Tibial nerve (tissue), 4 donors: ENCODE data around the gene BUD13. TPM values are rescaled to one million over a fixed set of nuclear protein-coding genes. Genes with fewer than 3 reads are reported as not detected.

ENCODE experiments used
- DNase-seq, 2 donors: peaks; one replicate each; pipeline ENCODE4 v3.0.0-alpha.2; 2019; ENCODE audit warnings: low spot score in 2 of 2
- H3K27ac ChIP-seq, 4 donors: fragments of 200-600 bp; sonication (generic) in 3 of 4; one replicate each; pipeline ENCODE4 v1.5.1; 2017 to 2019; ENCODE audit warnings: mild to moderate bottlenecking in 1 of 4
- H3K27me3 ChIP-seq, 2 donors: fragments of 200-600 bp; sonication (generic) in 1 of 2; one replicate each; pipeline versions ENCODE4 v1.5.1 to v1.6.0; 2017 to 2019
- H3K36me3 ChIP-seq, 3 donors: fragments of 200-600 bp; sonication (generic); one replicate each; pipeline ENCODE4 v1.5.1; 2018 to 2019
- H3K4me1 ChIP-seq, 4 donors: fragments of 200-600 bp; sonication (generic) in 3 of 4; one replicate each; pipeline ENCODE4 v1.5.1; 2017 to 2019
- H3K4me3 ChIP-seq, 4 donors: fragments of 200-600 bp; sonication (generic) in 3 of 4; one replicate each; pipeline ENCODE4 v1.5.1; 2017 to 2019; ENCODE audit warnings: mild to moderate bottlenecking in 1 of 4, moderate library complexity in 1 of 4
- H3K9me3 ChIP-seq, 4 donors: fragments of 200-600 bp; sonication (generic) in 3 of 4; one replicate each; pipeline ENCODE4 v1.5.1; 2017 to 2019
- EP300 ChIP-seq, 2 donors: sonication (generic); formaldehyde crosslinking; IDR thresholded peaks; one replicate each; pipeline ENCODE4 v1.6.1; 2017; ENCODE audit warnings: antibody characterized with exemption in 2 of 2, mild to moderate bottlenecking in 1 of 2
- POLR2A ChIP-seq, 2 donors: fragments of 450-650 bp; IDR thresholded peaks; one replicate each; pipeline ENCODE4 v1.6.1; 2017; ENCODE audit warnings: antibody characterized with exemption in 2 of 2, mild to moderate bottlenecking in 2 of 2, moderate library complexity in 2 of 2
- WGBS, 2 donors: methylation state at CpG; one replicate each; pipeline ENCODE4 v1.1.5; 2018; 5-methylcytosine and 5-hydroxymethylcytosine counted together
- total RNA-seq, 4 donors: library from RNA; depleted of rRNA; stranded (reverse); fragments of >200 nt; gene quantifications; one replicate each; pipeline ENCODE4 v1.1.0, GENCODE V29; 2016
- TF ChIP-seq, protein P1 (sequence below), 5 experiments: fragments of 200-600 bp in 3 of 5; fragments of 450-650 bp in 2 of 5; sonication (generic) in 3 of 5; IDR thresholded peaks; one replicate each; pipeline ENCODE4 v1.5.1; 2016 to 2019; ENCODE audit warnings: antibody characterized with exemption in 5 of 5, mild to moderate bottlenecking in 3 of 5, moderate library complexity in 2 of 5

The BUD13 gene
- total RNA-seq, 4 donors from 2014 or later: 13.1 to 28.2 (median 20.3) TPM

DNA sequence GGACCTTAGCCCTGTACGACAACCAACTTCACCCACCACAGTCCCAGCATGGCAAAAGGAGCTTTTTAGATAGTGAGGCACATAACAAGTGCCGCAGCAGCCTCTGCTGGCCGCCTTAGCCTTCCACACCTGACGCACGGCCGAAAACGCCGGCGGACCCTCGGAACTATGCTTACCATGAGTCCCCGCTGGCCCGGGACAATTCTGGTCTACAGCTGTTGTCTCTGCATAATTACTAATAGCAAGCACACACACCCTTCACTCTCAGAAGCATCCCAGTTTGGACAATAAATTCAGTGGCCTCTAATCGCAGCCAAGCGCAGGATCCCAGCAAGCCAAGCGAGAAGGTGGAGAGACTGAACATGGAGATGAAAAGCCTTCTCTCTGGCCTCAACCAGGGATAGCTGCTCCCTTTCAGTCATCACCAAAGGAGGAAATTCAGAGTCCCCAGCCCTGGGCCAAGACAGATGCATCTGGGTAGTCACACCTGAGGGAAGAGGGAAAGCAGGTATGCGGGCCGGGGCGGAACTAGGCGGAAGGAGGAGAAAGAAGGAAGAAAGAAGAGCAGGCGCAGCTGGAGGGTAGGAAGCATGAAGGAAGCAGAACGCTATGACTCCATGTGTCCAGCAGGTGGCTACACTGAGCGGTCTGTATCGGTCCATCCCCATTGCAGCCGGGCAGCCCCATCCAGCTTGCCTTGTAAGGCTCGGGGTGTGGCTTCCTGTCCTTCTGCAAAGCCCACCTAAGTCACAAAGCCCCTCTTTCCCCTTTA lies 40.3 kb downstream of the BUD13 start:
- Histone ChIP-seq H3K27me3 (no peaks in the 10 kb centered on the region), H3K4me3 (no peak overlapping the region), H3K36me3 (peaks cover 0 to 7% (median 0%) of the 10 kb centered on the region in 3 donors), H3K4me1 (peaks cover 0 to 14% (median 3%) of the 10 kb centered on the region in 4 donors), H3K27ac (no peak overlapping the region), H3K9me3 (no peaks in the 10 kb centered on the region)
- peak in 1 of 2 donors; percentile 36 for DNase-seq
- WGBS, 2 donors: 33 to 44% methylated on average over 24 to 25 of the region's 25 CpGs
- TF ChIP-seq, protein P1, sequence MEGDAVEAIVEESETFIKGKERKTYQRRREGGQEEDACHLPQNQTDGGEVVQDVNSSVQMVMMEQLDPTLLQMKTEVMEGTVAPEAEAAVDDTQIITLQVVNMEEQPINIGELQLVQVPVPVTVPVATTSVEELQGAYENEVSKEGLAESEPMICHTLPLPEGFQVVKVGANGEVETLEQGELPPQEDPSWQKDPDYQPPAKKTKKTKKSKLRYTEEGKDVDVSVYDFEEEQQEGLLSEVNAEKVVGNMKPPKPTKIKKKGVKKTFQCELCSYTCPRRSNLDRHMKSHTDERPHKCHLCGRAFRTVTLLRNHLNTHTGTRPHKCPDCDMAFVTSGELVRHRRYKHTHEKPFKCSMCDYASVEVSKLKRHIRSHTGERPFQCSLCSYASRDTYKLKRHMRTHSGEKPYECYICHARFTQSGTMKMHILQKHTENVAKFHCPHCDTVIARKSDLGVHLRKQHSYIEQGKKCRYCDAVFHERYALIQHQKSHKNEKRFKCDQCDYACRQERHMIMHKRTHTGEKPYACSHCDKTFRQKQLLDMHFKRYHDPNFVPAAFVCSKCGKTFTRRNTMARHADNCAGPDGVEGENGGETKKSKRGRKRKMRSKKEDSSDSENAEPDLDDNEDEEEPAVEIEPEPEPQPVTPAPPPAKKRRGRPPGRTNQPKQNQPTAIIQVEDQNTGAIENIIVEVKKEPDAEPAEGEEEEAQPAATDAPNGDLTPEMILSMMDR (IDR thresholded peaks at IDR 0.05): peak; percentile 64 to 77 (median 67)
- TF ChIP-seq EP300 (IDR thresholded peaks at IDR 0.05): no peak

DNA sequence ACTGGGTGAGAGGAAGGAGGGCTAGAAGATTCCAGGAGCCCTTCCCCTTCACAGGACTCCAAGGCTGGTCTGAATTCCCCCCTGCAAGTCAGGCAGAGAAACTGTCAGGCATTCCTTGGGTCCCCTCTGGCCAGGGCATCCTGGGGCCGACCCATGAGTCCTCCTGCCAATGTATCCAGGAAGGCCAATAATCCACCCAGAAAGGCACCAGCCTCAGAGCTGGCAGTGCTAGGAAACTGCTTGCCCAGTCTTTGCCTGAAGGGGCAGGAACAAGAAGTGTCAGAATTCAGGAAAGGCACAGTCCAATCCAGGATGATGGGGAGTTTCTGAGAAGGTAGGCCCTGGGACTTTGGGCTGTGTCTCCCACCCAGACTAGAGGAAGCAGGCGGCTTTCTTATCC lies 41.0 kb downstream of the BUD13 start:
- Histone ChIP-seq H3K4me1 (peaks cover 0 to 14% (median 3%) of the 10 kb centered on the region in 4 donors), H3K4me3 (no peak overlapping the region), H3K27me3 (no peaks in the 10 kb centered on the region), H3K9me3 (no peaks in the 10 kb centered on the region), H3K36me3 (peaks cover 0 to 3% (median 0%) of the 10 kb centered on the region in 3 donors), H3K27ac (no peak overlapping the region)
- TF ChIP-seq POLR2A (IDR thresholded peaks at IDR 0.05): no peak
- 81 to 94% methylated on average over 2 of the region's 2 CpGs for WGBS, 2 donors
- no peak for DNase-seq

DNA sequence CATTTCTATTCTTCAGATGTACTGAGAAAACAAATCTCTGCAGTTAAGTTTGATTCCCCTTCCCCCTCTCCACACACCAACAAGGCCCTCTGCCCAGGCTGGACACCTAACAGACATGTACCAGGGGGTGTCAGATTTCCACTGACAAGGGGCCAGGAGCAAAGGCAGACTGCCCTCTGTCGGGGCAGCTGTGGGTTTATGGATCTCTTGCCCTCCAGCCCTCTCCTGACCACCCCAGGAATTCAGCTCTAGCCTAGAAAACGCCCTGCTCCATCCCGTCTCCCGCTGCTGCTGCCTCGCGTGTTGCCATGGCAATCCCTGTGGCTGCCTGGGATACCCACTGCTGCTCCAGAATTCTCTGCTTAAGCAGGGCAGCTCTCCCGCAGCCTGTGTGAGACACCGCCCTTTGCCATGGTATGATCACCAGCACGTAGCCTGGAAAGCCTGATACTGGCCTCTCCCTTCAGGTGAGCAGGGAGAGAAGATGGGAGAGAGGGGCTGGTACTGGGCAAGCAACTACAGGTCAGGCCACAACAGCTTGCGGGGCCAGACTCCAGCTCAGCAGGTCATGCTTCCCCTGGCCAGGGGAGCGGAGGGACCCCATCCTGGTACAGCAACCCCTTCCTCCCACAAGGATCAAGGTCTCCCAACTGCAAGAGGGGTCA lies 41.6 kb downstream of the BUD13 start:
- H3K27ac ChIP-seq: no peak overlapping the region
- no peak for DNase-seq
- no peaks in the 10 kb centered on the region for H3K9me3 ChIP-seq

DNA sequence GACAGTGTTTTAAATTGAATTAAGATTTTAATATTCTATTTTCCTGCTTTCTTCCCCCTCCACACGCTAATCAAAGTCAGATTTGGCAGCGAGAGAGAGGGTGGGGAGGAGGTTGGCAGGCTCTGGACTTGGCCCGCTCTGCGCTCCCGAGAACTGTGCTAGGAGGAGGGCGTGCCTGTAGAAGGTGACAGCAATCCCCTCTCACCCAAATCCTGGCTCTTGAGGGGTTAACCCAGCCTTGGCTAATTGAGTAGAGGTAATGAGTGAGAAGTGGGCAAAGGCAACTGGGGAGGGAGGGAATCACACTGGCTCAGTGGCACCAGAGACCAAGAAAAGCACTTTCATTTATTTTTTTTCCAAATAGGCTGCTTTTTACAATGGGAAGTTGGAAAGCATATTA lies 42.2 kb downstream of the BUD13 start:
- WGBS, 2 donors: 47 to 63% methylated on average over 6 of the region's 6 CpGs
- Histone ChIP-seq H3K27me3 (no peaks in the 10 kb centered on the region), H3K9me3 (no peaks in the 10 kb centered on the region), H3K4me1 (peaks cover 0 to 25% (median 4%) of the 10 kb centered on the region in 4 donors), H3K36me3 (no peaks in the 10 kb centered on the region), H3K27ac (no peak overlapping the region), H3K4me3 (no peak overlapping the region)
- TF ChIP-seq, protein P1 (IDR thresholded peaks at IDR 0.05): no peak
- TF ChIP-seq EP300 (IDR thresholded peaks at IDR 0.05): no peak
- TF ChIP-seq POLR2A (IDR thresholded peaks at IDR 0.05): no peak
- no peak for DNase-seq

More for the DNA sequence above, 41.6 kb downstream of the BUD13 start:
- TF ChIP-seq EP300 (IDR thresholded peaks at IDR 0.05): no peak
- 30 to 51% methylated on average over 10 to 11 of the region's 11 CpGs for WGBS, 2 donors
- no peak overlapping the region for H3K4me3 ChIP-seq
- H3K27me3 ChIP-seq: no peaks in the 10 kb centered on the region
- no peaks in the 10 kb centered on the region for H3K36me3 ChIP-seq
- peaks cover 0 to 18% (median 3%) of the 10 kb centered on the region in 4 donors for H3K4me1 ChIP-seq

DNA sequence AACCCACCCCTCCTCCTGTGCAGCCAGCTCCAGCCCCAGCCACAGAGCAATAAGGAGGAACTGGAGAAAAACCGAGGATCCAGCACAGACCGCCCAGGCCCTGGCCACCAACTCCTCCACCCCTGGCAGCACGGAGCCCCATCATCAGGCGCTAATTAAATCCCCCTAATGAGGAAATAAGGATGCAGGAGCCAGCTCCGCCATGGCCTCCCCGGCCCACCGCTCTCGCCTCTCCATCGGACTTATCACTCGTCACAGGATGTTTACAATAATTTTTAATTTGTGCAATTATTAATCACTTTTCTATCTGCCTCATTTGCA lies 42.6 kb downstream of the BUD13 start:
- TF ChIP-seq EP300 (IDR thresholded peaks at IDR 0.05) (no peak), POLR2A (IDR thresholded peaks at IDR 0.05) (no peak)
- TF ChIP-seq, protein P1 (IDR thresholded peaks at IDR 0.05): no peak
- WGBS, 2 donors: 72 to 80% methylated on average over 10 of the region's 10 CpGs
- no peak overlapping the region for H3K4me3 ChIP-seq
- no peaks in the 10 kb centered on the region for H3K27me3 ChIP-seq
- no peak overlapping the region for H3K27ac ChIP-seq
- no peak for DNase-seq
- H3K9me3 ChIP-seq: no peaks in the 10 kb centered on the region
- H3K36me3 ChIP-seq: no peaks in the 10 kb centered on the region
- peaks cover 0 to 27% (median 5%) of the 10 kb centered on the region in 4 donors for H3K4me1 ChIP-seq
